Omental fat pad (tissue), 4 donors: ENCODE results near the gene FUT9. TPM values are rescaled to one million over a fixed set of nuclear protein-coding genes. Genes with fewer than 3 reads are reported as not detected.

Source experiments
- ATAC-seq: fragments of 150-250 bp; one replicate; pipeline ENCODE4 v1.9.1; 2016; ENCODE audit warnings: mild to moderate bottlenecking, moderate library complexity; ENCODE audit not compliant: low FRiP score
- DNase-seq: peaks from one replicate; pipeline ENCODE4 v3.0.0-alpha.2; 2019; ENCODE audit warnings: low spot score
- total RNA-seq, 4 donors: library from RNA; depleted of rRNA; stranded (reverse); fragments of >200 nt; gene quantifications; one replicate each; pipeline ENCODE4 v1.1.0, GENCODE V29; 2016
- TF ChIP-seq, protein P1 (sequence below), 3 donors: fragments of 450-650 bp; IDR thresholded peaks; one replicate each; pipeline ENCODE4 v1.5.1; 2016 to 2017; ENCODE audit warnings: antibody characterized with exemption in 3 of 3, mild to moderate bottlenecking in 3 of 3, moderate library complexity in 2 of 3

The FUT9 gene
- total RNA-seq, 4 donors from 2014 or later = not detected

DNA sequence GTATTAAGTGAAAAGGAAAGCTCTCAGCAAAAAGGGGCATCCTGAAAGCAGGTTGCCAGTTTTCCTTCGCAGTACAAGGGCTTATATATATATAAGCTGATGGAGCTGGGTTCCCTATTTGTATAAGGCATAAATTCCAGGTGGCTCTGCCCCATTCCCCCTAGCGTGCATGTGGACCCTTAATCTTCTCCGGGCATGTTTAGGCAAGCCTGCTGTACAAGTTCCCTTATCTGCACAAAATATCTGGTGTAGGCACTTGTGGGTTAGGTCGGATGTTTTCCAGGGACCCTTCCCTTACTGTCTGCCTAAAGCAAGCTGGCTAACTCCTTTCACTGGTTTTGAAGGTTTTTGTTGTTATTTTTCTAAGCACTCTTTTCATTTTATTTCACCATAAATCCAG, 140.7 kb downstream of the FUT9 start:
- ATAC-seq (no peak), DNase-seq (no peak)
- TF ChIP-seq, protein P1, sequence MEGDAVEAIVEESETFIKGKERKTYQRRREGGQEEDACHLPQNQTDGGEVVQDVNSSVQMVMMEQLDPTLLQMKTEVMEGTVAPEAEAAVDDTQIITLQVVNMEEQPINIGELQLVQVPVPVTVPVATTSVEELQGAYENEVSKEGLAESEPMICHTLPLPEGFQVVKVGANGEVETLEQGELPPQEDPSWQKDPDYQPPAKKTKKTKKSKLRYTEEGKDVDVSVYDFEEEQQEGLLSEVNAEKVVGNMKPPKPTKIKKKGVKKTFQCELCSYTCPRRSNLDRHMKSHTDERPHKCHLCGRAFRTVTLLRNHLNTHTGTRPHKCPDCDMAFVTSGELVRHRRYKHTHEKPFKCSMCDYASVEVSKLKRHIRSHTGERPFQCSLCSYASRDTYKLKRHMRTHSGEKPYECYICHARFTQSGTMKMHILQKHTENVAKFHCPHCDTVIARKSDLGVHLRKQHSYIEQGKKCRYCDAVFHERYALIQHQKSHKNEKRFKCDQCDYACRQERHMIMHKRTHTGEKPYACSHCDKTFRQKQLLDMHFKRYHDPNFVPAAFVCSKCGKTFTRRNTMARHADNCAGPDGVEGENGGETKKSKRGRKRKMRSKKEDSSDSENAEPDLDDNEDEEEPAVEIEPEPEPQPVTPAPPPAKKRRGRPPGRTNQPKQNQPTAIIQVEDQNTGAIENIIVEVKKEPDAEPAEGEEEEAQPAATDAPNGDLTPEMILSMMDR (IDR thresholded peaks at IDR 0.05) = no peak

DNA sequence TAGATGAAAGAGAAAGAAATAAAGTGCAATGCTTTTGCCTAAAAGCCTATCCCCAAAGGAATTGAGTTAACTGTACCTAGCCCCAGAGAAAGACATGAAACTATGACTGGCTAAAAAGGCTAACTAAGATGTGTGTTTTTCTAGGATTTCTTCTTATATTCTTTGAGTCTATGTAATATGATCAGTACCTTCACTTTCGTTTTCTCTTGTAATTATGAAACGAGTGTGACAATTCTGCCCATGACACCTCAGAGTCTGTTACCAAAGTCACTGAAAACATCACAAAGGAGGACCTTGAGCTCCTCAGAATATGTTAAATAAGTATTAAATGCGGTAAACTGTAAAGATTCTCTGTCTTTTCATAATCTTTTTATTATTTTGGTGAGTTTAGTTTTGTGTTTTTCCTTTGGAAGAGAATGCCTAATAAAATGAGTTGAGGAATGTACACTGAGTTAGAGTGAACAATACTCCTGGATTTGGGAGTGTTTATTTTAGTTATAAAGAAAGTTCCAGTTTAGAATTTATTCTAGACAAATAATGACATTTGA, 141.3 kb downstream of the FUT9 start:
- no peak for DNase-seq
- TF ChIP-seq, protein P1 (IDR thresholded peaks at IDR 0.05) = no peak
- ATAC-seq = no peak

DNA sequence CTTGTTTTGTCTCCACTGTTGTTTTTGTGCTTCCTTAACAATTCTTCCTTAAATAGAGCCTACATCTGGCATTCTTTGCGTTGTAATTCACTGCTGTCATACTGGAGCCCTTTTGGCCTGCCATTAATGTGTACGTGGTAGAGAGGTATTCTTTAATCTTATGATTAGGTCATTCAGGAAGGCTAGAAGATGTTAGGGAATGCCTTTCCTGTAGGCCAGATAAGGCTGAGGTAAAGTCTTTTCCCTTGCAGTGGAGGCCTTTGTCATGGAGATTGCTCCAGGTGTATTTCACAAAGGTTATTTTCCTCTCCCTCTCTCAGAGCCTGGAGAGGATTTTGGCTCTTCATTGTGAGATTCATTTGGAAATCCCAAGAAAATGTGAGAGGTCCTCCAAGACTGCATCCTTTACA, 146.9 kb downstream of the FUT9 start:
- ATAC-seq = no peak
- DNase-seq = no peak
- TF ChIP-seq, protein P1 (IDR thresholded peaks at IDR 0.05) = no peak

DNA sequence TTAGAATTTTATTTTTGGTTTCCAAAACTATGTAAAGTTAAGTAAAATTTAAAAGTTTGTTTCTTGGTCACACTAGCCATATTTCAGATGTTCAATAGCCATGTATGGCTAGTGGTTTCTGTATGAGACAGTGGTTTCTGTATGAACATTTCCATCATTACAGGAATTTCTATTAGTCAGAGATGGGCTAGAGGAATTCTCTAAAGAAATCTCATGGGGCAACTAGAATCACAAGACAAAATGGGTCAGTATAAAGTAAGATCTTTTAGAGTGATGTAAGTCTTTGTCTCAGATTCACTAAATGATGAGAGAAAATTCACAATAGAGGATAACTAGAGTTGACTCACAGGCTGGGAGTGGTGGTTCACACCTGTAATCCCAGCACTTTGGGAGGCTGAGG, 149.0 kb downstream of the FUT9 start:
- TF ChIP-seq, protein P1 (IDR thresholded peaks at IDR 0.05) = no peak
- no peak for ATAC-seq

DNA sequence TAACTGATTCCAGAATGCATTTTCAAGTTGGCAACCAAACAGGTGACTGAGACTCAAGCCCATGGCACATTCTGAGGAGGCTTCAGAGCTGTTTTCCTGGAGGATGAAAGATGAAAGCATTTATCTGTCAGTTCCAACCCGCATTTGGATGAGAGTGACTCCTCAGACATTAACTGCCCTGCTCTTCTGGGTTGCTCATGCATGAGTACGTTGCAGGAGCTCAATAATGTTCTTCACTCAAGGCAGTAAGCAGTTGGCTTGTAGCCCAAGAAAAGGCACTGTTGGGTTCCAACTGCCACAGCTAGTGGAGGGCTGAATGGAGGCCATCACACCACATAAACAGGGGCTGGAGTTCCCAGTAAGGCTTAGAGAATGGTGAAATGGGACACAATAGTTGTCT, 155.3 kb downstream of the FUT9 start:
- TF ChIP-seq, protein P1 (IDR thresholded peaks at IDR 0.05) = no peak
- no peak for DNase-seq
- ATAC-seq = no peak

More for the DNA sequence above, 149.0 kb downstream of the FUT9 start:
- DNase-seq = no peak

DNA sequence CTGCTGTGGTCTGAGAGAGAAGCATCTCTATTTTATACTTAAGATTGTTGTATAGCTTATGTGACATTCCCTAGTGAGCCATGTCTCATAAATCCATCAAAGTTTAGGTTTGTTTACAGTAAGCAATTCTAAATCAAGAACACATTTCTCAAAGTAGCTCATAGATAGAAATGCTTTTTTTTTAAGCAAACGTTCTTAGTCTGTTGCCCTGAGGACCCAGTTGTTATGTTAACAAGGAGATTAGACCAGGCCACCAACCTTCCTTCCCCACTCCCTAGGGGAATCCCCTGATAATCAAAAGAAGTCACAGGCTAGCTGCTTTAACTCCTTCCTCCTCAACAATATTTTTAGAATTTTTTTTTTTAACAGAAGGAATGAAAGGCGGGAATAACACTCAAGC, 169.0 kb downstream of the FUT9 start:
- ATAC-seq = no peak
- no peak for DNase-seq
- TF ChIP-seq, protein P1 (IDR thresholded peaks at IDR 0.05) = no peak

DNA sequence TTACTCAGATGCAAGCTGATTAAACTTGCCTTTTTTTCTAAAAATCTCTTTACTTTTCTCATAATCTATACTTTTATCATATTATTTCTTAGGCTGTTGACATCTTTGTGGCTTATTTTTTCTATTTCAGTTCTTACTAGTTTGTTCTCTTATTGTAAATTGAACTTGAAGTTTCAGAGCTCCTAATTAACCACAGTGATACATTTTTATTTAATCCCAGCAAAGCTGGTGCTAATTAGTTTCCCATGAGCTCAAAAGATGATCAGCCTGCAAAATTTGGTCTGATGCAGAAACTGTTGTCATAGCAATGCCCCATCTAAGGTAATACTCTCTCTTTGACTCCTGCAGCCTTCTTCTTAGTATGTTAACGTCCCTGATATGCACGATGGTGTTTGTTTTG, 170.3 kb downstream of the FUT9 start:
- ATAC-seq = no peak
- DNase-seq = no peak
- TF ChIP-seq, protein P1 (IDR thresholded peaks at IDR 0.05) = no peak
